Measurements from ENCODE around the gene C22orf23.
"Not testable (repeated sequence)": the region's sequence is repeated elsewhere in the genome, so short reads cannot be mapped to it uniquely, and the experiment has no call there.

Gene C22orf23

GRCh38 chr22:37982151-37982785, 28.9 kb upstream of the C22orf23 start:
- no peak for DNase-seq

DNA sequence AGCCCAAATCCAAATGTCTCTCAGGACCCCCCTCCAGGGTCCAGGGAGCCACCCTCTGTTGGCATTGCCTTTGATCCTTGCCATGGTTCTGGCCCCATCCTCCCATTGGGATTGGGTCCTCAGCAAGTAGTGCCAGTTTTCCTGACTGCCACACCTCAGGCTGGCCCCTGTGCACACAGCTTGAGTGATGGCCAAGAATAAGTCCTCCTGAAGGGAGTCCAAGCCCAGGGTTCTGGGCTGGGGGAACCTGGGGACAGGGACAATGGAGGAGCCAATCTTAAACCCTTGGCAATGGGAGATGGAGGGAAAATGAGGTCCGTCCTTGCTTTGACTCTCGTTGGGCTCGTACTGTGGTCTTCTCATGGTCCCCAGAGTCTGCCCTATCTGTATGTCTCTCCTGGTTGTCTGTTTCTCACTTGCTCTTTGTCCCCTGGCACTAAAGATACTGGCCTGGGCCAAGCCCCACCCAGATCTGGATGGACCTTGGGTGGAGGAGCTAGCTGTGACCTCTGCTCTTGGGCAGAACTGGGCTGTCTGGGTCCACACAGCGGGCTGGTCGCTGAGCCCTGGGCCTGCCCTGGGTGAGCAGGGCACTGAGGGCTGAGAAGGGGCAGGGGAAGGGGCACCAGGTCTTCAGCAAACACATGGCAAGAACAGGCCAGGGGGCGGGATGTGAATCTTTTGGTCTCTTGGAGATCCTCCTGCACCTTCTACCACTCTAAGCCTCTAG, 28.0 kb upstream of the C22orf23 start:
- DNase-seq: no peak

GRCh38 chr22:37979782-37980181, 26.4 kb upstream of the C22orf23 start:
- DNase-seq: no peak

DNA sequence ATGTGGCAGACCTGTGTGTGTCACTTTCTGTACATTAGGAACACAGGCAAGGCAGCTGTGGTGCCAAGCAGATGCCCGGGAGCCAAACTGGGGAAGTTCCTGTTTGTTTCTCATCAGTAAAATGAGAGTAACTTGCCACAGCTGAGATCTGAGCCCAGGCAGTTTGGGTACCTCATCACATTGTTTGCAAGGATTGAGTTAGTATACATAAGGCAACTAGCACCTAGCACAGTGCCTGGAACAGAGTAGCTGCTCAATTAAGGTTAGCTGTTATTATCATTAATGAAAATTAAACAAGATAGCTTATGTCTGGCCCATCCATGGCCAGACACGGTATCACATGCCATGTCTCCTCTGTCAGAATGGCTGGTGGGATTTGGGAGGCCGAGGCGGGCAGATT, 23.1 kb upstream of the C22orf23 start:
- no peak for DNase-seq

GRCh38 chr22:37976022-37976421, 22.6 kb upstream of the C22orf23 start:
- DNase-seq: not testable (repeated sequence)

DNA sequence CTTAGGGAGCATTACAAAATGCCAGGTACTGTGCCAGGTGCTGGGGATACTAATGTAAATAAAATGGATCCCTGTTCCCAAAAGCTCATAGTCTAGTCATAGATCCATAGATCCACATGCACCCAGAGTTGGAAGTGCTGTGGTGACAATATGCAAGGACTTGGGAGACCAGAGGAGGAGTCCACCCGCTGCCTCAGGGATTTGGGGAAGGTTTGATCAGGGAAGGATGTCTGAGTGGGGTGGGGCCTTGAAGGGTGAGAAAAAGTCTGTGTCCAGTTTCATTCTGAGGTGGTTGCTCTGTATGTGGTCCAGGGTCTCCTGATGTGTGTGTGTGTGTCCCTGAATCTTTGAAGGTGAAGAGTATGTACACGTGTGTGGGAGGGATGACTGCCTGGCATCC, 21.8 kb upstream of the C22orf23 start:
- no peak for DNase-seq

GRCh38 chr22:37973271-37974170, 20.1 kb upstream of the C22orf23 start:
- no peak for DNase-seq

GRCh38 chr22:37972527-37972926, 19.1 kb upstream of the C22orf23 start:
- no peak for DNase-seq

- DNase-seq: no peak
These were observed 18.4 kb upstream of the C22orf23 start for GRCh38 chr22:37971475-37972434.

- no peak for DNase-seq
These were observed 17.5 kb upstream of the C22orf23 start for GRCh38 chr22:37970864-37971263.

DNA sequence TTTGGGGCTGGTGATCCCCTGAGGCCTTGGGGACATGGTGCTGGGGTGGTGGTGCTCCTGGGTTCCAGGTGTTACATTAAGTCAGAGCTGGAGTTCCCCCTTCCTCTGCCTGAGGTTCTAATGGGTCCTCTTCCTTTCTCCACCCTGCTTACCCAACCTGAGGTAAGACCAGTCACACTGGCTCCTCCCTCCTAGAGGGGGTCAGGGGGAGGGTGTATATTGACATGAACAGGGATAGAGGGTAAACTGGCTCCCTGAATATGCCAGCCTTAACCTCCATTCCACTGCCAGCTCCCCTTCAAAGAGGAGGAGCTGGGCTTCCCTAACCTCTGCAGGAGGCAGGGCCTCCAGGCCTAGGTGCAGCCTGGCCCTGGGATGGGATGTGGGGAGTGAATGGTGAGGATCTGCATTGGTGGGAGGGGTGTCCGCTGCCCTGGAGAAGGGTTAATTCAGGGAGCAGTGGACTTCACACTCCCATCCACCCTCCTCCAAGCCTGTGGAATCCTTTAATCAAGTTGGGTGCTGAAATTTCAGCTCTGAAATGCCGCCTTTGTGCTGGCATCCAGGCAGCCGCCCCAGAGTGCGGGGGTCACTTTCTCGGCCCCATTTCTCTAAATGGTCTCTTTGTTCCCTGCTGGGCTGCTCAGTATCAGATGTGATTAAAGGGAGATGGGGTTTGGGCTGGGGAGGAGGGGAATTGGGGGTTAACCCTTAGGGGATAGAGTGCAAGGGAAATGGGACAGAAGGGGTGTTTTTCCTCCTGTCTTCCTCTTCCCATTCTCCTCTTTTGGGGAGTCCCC, 15.3 kb upstream of the C22orf23 start:
- no peak for DNase-seq

GRCh38 chr22:37967637-37968451, 14.4 kb upstream of the C22orf23 start:
- no peak for DNase-seq

DNA sequence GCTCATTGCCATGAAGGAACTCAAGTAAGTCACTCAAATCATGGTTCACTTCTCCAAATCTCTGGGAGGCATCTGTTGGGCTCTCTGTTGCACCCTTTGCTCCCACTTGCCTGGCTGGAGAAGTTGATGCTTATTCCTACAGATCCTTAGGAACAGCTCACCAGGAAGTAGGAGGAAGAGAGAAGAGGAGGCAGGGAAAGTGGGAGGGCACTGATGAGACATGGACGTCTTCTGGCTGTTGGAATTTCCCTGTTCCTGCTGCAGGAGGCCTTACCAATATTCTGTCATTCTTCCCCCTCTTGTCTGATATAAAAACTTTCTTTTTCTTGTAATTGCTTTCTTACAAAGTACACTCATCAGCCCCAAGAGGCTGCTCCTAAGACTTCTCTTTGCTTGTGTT, 13.7 kb upstream of the C22orf23 start:
- DNase-seq: no peak

GRCh38 chr22:37965940-37966664, 12.7 kb upstream of the C22orf23 start:
- no peak for DNase-seq

- DNase-seq: no peak
These were observed 7.7 kb upstream of the C22orf23 start for GRCh38 chr22:37961062-37961461.

- no peak for DNase-seq
These were observed 5.9 kb upstream of the C22orf23 start for GRCh38 chr22:37959231-37959825.

- no peak for DNase-seq
These were observed 3.8 kb upstream of the C22orf23 start for GRCh38 chr22:37957232-37957631.

DNA sequence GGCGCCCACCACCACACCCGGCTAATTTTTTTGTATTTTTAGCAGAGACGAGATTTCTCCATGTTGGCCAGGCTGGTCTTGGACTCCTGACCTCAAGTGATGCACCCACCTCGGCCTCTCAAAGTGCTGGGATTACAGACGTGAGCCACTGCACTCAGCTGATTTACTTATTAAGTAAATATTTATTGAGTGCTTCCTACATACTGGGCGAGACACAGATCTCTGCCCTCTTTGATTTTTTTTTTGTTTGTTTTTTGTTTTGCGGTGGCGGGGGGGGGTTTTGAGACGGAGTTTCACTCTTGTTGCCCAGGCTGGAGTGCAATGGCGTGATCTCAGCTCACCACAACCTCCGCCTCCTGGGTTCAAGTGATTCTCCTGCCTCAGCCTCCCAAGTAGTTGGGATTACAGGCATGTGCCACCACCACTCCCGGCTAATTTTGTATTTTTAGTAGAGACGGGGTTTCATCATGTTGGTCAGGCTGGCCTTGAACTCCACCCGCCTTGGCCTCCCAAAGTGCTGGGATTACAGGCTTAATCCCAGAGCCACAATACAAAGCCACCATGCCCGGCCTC, 2.5 kb upstream of the C22orf23 start:
- DNase-seq: not testable (repeated sequence)

GRCh38 chr22:37954686-37955085, 1.3 kb upstream of the C22orf23 start:
- no peak for DNase-seq
